GM19455 (cell line): Measurements from ENCODE around the gene CSH2.

Experiments
- ATAC-seq: cut with Tn5 transposase; IDR thresholded peaks from one replicate; pipeline ENCODE4 v1.9.1; 2021; ENCODE audit not compliant: unreplicated experiment

Gene CSH2

DNA sequence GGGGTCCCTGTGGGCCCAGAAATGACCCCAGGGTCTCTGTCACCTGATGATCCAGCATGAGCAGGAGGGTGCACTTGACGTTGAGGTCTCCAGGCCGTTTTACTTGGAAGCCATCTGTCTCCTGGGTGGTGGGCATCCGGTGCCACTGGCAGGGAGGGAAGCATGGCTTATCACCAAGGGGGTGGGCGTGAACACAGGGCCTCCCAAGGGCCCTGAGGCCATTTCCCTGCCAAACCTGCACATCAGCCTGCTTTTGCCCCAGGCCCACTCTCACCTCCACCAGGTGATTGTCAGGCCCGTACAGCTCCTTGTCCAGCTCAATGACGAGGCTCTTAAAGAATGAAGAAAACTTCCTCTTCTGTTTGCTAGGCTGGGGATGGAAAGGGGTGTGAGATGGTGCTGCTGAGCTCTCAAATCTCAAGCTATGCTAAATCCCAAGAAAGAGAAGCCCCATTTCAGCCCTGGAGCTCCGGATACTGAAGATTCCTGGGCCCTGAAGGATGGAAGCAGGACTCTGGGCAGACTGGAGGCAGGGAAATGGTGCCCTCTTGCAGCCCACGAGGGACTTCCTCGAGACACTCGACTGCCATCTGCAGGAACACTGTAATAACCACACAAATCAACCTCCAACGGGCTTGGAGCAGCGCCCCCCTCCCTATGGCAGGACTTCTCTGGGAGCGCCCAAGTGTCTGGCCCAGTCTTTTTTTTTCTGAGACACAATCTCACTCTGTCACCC is 38.9 kb downstream of the CSH2 start:
- ATAC-seq, result no peak

DNA sequence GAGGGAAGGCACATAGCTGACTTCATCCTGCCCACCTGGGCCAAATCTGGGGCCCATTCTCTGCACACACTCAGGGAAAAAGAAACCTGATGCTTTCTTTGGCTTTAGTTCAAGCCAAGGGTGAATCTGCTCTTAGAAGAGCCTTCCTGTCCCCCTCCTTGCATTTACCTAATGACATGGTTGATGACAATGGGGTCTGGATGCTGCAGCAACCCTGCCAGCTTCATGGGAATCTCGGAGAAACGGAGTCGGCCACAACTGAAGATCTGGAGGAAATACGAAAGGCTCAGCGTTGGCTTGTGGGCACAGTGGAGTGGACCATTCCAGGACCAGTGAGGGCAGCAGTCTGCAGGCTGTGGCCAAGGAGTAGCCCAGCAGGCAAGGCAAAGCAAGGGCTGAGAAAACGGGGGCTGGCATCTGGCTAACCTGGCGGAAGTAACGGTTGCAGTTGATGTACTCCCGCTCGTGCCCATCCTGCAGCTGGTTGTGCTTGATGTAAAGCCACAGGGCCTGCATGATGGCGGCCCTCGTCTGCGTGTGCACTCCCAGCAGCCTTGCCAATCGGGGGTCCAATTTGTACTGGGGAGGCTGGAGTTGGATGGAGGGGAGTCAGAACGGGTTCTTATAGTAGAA is 39.6 kb downstream of the CSH2 start:
- ATAC-seq, result no peak

DNA sequence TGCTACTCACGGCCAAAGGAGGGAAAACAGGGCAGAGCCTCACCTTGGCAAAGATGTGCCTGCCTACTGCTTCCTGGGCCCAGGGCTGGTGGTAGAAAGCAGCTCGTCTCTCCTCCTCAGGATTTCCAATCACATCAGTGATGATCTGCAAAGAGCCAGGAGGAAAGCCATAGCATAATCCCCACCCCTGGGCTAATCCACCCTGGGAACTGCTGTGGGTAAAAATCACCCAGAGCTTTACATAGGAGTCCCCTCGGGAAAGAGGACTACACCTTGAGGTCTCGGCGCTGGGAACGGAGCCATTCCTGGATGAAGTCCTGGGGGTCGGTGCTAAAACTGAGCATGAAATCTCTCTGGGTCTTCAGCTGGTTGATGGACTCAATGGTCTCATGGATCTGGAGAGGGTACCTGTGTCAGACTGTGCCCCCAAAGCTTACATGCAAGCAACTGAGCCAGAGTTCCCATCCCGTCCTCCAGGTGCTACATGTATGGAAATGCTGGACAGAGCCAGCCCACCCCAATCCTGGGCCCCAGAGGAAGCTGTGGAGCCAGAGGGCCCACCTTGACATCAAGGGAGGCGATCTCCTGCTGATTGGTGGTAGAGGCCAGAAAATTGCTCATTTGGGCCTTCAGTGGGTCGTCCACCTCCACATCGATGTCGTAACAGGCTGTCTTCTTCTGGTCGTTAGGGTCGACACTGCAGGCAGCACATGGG is 40.3 kb downstream of the CSH2 start:
- no peak for ATAC-seq

DNA sequence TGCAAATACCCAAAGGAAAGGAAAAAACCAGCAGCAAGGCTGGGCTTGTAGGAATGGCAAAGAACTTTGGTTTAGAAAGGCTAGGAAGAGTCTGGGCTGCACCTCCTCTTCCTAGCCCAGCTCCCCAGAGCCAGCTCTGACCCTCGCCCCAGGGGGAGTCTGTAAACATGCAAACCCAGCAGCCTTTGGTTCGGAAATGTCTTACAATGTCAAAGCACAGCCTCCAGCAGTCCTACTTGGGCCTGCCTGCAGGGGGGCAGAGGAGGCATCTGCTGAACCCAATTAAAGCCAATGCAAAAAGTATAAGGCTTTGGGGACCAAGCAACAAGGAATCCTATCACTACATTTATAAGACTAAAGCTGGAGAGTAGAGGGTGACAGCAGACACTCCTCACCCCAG is 41.0 kb downstream of the CSH2 start:
- ATAC-seq, result no peak

DNA sequence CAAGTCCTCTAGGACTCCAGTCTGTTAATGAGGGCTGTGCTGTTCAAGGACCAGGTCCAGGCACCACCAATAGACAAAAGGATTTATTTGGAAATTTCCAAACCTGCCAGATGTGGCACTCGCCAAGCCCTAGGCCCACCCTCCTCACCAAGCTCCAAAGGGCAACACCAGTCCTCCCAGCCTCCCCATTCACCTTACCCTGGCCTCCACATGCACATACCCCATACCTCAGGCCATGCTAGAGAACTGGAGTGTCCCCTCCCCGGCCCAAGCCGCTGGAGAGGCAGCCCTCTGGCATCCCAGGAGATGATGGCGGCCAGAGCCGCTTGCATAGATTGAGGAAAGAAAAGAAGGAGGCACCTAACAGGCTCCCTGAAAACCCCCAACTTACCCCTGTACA is 41.5 kb downstream of the CSH2 start:
- ATAC-seq, result no peak

DNA sequence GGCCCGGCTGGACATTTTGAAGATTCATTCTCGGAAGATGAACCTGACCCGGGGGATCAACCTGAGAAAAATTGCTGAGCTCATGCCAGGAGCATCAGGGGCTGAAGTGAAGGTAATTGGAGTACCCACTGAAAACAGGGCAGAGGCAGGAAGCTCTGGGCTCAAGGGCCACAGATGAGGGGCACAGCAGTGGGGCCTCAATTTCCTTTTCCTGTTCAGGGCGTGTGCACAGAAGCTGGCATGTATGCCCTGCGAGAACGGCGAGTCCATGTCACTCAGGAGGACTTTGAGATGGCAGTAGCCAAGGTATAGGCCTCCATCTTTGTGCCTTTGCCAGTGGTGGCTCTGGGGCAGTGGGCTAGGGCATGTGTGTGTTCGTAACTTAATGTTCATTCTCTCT is 42.0 kb downstream of the CSH2 start:
- no peak for ATAC-seq

DNA sequence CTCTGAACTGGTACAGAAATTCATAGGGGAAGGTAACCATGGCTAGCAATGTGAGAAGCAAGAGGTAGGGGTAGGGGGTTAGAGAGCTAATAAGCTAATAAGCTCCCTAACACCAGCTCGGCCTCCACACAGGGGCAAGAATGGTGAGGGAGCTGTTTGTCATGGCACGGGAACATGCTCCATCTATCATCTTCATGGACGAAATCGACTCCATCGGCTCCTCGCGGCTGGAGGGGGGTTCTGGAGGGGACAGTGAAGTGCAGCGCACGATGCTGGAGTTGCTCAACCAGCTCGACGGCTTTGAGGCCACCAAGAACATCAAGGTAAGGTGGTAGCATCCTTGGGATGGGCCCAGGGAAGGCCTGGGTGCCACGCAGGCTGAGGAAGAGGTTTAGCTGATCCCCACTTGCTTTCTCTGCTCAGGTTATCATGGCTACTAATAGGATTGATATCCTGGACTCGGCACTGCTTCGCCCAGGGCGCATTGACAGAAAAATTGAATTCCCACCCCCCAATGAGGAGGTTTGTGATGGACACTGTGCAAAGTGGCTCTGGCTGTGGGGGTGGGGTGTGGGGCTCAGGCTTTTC is 42.5 kb downstream of the CSH2 start:
- no peak for ATAC-seq

DNA sequence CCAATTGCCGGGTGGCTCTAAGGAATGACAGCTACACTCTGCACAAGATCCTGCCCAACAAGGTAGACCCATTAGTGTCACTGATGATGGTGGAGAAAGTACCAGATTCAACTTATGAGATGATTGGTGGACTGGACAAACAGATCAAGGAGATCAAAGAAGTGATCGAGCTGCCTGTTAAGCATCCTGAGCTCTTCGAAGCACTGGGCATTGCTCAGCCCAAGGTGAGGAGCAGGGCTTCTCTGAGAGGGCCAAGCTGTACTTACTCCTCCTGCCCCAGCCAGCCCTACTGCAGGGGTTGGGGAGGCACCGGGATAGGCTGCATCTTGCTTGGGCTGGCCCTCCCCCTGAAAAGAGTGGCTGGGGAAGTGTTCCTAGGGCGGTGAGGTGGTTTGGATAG is 43.2 kb downstream of the CSH2 start:
- no peak for ATAC-seq

DNA sequence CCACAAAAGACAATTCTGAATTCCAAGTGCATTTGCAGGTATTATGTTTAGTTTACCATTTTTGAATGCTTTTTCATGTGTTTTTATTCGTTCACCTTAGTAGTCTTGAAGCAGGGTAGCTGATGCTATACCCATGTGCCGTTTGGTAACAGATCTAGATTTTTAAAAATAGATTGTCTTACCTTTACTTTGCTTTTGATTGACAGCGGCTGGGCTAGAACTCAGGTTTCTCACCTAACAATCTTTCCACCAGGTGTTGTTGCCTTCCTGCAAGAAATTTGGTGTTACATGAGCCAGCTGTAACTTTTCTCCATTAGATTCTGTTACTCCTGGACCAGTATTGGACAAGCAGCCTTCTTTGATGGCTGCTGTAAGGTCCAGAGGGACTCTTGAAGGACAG is 44.5 kb downstream of the CSH2 start:
- ATAC-seq, result no peak

DNA sequence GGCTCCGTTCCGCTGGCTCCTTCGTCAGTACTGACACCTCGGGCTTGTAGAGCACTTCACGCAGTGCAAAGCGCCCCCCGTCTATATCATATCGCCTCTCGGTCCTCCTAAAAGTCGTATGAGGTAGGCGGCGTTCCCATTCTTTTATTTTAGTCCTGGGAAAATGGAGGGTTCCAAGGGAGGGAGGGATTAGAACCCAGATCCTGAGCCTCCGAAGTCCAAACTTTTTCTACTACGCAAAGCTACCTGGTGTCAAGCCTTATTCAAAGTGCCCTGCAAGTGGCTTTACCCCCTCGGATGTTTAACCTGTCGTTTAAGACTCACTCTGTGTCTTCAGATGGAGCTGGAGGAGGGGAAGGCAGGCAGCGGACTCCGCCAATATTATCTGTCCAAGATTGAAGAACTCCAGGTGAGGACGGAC is 45.7 kb downstream of the CSH2 start:
- ATAC-seq, result no peak

DNA sequence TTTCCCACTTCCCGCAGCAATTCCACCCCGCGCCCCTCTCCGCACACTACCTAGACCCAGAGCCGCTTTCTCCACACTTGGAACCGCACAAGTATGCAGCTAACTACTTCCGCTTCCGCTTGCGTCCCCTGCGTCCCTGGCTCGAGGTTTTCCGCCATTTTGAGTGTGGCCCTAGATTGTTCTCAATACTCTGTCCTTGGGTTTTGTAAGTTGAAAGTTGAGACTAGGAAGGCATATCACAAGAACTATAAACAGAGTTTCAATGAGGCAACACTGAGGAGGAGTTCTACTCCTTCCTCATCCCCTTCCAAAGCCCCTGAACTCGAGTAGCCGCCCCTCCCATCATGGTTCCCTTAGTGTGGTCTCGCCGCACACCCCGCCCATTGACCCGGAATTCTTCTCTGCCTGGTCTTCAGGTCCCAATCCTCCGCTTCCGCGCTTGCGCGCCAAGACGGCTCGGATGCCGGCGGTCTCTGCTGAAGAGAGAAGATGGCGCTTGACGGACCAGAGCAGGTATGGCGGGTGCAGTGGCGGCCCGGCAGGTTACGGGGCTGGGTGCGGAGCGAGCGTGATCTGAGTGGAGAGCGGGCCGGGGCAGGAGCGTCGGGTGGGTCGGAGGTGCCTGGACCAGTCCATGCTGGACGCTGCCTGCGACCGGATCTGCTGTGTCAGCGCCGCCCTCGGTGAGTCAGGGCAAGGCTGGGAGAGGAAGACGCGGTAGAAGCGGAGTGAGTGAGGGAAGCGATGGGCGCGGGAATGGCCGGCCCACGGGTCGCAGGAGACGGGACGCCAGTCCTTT is 46.3 kb downstream of the CSH2 start, which contains the start of the genes FTSJ3 and PSMC5:
Gene FTSJ3, minus strand, starts transcription at position 662 of the 799 bp plus-strand sequence. CDS start 761 bp downstream, outside the sequence.
Gene PSMC5, plus strand, starts transcription at position 430 of the 799 bp plus-strand sequence. Its CDS starts 60 bp downstream, at position 490.
- ATAC-seq, result peak; percentile 86

DNA sequence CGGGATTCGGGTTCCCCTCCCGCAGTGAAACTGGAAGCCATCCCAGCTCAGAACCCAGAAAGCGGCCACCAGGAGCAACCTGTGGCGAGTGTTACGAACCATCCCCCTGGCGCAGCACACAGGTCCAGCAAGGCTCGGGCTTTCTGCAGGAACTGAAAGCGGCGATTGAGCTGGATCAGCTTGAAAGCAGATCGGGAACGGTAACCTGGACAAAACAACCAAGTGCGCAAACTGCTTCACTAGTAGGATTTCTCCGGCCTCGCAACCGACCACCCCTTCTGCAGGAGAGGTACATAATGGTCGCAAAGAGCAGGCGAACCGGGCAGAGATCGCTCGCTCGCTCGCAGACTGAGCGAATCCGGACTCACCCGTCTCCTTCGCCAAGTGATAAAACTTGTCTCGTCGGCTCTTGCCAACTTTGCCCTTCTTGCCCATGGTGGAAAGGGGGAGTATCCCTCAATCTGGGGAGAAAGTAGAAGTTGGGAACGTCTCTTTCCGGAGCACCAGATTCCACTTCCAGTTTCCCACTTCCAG is 46.9 kb downstream of the CSH2 start:
- ATAC-seq, result no peak

DNA sequence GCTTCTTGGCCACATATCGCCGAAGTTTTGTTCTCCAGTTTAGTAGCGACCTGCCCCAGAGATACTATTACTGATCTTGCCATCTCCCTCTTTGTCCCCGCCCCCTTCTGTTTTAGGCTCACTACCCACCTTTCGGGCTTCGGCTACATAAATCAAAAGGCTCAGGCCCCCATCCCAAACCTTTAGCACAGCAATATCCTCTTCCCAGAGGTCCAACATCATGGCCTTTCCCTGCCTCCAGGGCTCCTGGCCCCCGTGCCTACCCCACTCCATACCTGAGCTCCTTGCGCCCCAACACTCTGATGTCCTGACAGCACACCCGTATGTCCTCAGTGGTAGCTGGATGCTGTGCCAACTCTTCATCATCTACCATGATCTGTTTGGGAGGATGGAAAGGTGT is 49.1 kb downstream of the CSH2 start:
- no peak for ATAC-seq

DNA sequence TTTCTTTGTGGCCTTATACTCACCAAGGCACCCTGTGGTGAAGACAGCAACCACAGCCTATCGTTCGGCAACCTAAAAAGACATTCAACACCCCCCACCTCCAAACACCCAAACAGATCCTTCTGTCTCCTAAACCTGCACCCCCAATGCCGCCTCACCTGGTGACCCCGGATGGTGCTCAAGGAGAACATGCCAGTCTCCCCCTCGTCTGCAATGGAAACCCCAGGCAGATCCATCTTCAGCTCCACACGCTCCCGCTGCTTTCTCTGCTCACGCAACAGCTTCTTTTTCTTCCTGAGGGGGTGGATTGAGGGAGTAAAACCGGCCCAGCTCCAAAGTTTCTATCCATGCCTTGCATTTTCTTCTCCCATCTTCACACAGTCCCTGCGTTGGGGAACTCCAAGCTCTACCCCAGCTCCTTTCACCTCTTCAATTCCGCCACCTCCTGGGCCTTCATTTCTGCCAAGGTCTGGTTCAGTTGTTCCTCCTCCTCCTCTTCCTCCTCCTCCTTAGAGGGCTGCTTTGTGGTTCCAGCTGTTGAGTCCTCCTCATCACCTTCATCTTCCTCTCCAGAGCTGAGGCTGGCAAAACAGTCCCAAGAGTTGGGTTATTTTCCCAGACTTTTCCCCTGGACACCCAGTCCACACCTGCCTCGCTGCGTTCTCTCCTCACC is 49.7 kb downstream of the CSH2 start:
- no peak for ATAC-seq

DNA sequence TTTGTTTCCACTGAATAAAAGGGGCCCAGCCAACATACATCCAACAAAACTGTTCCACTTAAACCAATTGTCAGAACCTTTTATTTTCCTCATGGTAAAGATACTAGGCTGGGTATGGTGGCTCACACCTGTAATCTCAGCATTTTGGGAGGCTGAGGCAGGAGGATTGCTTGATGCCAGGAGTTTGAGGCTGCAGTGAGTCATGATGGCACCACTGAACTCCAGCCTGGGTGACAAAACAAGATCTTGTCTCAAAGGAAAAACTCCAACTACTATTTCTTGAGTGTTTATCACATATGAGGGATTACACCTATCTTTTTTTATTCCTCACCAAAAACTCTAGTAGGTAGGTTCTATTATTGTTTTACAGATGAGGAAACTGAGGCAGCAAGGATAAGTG is 50.9 kb downstream of the CSH2 start:
- no peak for ATAC-seq
